ENCODE measurements around the gene ADAMTS20. TPM values are rescaled to one million over a fixed set of nuclear protein-coding genes. Genes with fewer than 3 reads are reported as not detected.

Gene ADAMTS20
- polyA plus RNA-seq, 3 donors, result 0.74 to 0.86 (median 0.83) TPM

- no peak for DNase-seq
Observed at GRCh38 chr12:43312991-43313505, 239.0 kb downstream of the ADAMTS20 start.

DNA sequence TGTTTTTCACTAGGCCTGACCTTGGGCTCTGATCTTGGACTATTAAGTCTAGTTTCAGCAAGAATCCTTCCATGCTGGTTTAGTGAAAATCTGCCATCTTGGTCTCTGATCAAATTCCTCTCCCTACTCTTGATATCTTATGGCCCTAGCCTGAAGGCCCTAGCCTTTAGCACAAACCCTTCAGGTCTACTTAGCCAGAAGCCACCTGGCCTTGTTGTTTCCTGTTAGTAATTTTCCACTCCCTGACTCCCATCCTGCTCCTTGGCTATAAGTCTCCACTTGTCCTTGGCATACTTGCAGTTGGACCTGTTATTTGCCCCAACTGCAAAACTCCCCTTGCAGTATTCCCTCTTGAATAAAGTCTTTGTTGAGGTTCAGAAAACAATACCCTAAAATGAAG, 241.4 kb downstream of the ADAMTS20 start:
- DNase-seq, result no peak

- no peak for DNase-seq
Observed at GRCh38 chr12:43309959-43310358, 242.0 kb downstream of the ADAMTS20 start.

DNA sequence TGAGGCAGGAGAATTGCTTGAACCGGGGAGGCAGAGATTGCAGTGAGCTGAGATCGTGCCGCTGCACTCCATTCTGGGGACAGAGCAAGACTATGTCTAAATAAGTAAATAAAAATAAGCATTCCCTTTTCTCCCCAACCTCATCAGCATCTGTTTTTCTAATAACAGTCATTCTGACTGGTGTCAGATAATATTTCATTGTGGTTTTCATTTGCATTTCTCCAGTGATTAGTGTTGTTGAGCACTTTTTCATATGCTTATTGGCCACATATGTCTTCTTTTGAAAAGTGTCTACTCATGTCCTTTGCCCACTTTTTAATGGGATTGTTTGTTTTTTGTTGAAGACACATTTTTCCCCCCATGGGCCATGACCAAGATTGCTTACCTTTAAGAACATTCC, 243.2 kb downstream of the ADAMTS20 start:
- DNase-seq, result no peak

- DNase-seq, result no peak
Observed at GRCh38 chr12:43307126-43307525, 244.9 kb downstream of the ADAMTS20 start.

DNA sequence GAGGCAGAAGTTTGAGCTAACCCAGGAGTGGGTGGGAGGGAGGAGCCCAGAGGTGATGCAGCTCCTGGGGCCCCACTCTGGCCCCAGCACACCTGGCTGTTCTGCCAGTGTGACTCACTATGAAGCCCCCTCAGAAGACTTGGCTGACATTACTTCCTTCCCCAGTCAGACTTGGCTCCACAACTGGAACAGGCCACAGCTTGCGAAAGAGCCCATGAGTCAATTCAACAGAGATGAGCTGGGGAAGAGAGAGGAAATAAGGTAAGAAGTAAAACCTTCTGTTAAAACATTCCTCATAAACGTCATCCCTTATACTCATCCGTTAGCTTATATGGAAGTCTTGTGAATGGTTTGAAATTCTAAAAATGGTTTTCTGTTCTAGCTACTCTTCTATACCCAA, 245.9 kb downstream of the ADAMTS20 start:
- no peak for DNase-seq

DNA sequence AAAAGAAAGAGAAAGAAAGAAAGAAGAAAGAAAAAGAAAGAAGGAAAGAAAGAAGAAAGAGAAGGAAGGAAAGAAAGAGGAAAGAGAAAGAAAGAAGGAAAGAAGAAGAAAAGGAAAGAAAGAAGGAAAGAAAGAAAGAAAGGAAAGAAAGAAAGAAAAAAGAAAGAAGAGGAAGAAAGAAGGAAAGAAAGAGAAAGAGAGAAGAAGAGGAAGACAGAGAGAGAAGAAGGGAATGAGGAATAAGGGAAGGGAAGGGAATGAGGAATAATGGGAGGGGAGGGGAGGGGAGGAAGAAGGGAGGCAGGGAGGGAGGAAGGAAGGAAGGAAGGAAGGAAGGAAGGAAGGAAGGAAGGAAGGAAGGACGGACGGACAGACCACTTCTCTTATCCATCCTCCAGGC, 246.9 kb downstream of the ADAMTS20 start:
- DNase-seq, result no peak

Other genes with a start within 250 kb of the ADAMTS20 start
- 10 to 100 TPM in 2 of 3 donors, 1 to 10 TPM in 1; 9.7 to 13.1 (median 12.8) TPM for gene PUS7L, start 206.6 kb upstream of the ADAMTS20 start, polyA plus RNA-seq (ENCODE audit: insufficient read length in 3 of 3)
- 10 to 100 TPM; 11.2 to 19.5 (median 15.9) TPM for gene IRAK4, start 206.7 kb upstream of the ADAMTS20 start, polyA plus RNA-seq (ENCODE audit: insufficient read length in 3 of 3)